Right lobe of liver (tissue), 6 donors: ENCODE measurements around the gene FGF2. TPM values are rescaled to one million over a fixed set of nuclear protein-coding genes. Genes with fewer than 3 reads are reported as not detected.
"Not testable (repeated sequence)": the region's sequence is repeated elsewhere in the genome, so short reads cannot be mapped to it uniquely, and the experiment has no call there.

Source experiments
- ATAC-seq, 4 donors: fragments of 200-7000 bp; cut with Tn5 transposase; one replicate each; pipeline ENCODE4 v1.9.1; 2020; ENCODE audit warnings: mild to moderate bottlenecking in 4 of 4, moderate library complexity in 4 of 4
- DNase-seq, 3 donors: peaks; one replicate each; pipeline ENCODE4 v3.0.0-alpha.2; 2020
- H3K27ac ChIP-seq, 3 donors: fragments of 200-600 bp; one replicate each; pipeline ENCODE4 v1.8.0; 2022
- H3K27me3 ChIP-seq, 2 donors: fragments of 200-600 bp; one replicate each; pipeline ENCODE4 v1.8.0; 2022
- H3K36me3 ChIP-seq, 4 donors: fragments of 200-600 bp; sonication (generic) in 1 of 4; one replicate each; pipeline versions ENCODE4 v1.5.1 to v1.8.0; 2017 to 2022; ENCODE audit warnings: control low read depth in 1 of 4
- H3K4me1 ChIP-seq, 4 donors: fragments of 200-600 bp; sonication (generic) in 1 of 4; one replicate each; pipeline versions ENCODE4 v1.5.1 to v1.8.0; 2017 to 2022; ENCODE audit warnings: control low read depth in 1 of 4
- H3K4me3 ChIP-seq, 3 donors: fragments of 200-600 bp; one replicate each; pipeline ENCODE4 v1.8.0; 2022
- H3K9me3 ChIP-seq, 4 donors: fragments of 200-600 bp; sonication (generic) in 1 of 4; one replicate each; pipeline versions ENCODE4 v1.5.1 to v1.8.0; 2017 to 2022; ENCODE audit warnings: control low read depth in 1 of 4
- CTCF ChIP-seq, 4 donors: fragments of 200-600 bp in 3 of 4; fragments of 450-650 bp in 1 of 4; IDR thresholded peaks; one replicate each; pipeline versions ENCODE4 v1.5.1 to v1.8.0; 2016 to 2022; ENCODE audit warnings: antibody characterized with exemption in 4 of 4, mild to moderate bottlenecking in 2 of 4
- POLR2A ChIP-seq: fragments of 450-650 bp; IDR thresholded peaks from one replicate; pipeline ENCODE4 v1.6.1; 2017; ENCODE audit warnings: antibody characterized with exemption, mild to moderate bottlenecking
- WGBS: methylation state at CpG from one replicate; pipeline ENCODE4 v1.1.6; 2018; ENCODE audit warnings: low coverage, low lambda C conversion rate; ENCODE audit not compliant: insufficient coverage; ENCODE audit errors: missing lambda C conversion rate; 5-methylcytosine and 5-hydroxymethylcytosine counted together
- intact Hi-C, 2 donors: fragments of 100-400 bp; cut with DNase I; formaldehyde crosslinking; loops; one replicate each; pipeline versions ENCODE4 v1.11.2 to v1.14.1; 2022
- total RNA-seq, 6 experiments: library from RNA; depleted of rRNA in 2 of 6; stranded (reverse); fragments of >200 nt in 2 of 6; fragmentation: NEBNext Ultra II Directional in 3 of 6; extraction: Animal tissue kit (Norgen Biotek cat#: 25700) in 3 of 6; gene quantifications; one replicate each; pipeline versions ENCODE4 v1.1.0 to v1.2.4, GENCODE V29; 2016 to 2023
- donor health status: DM: no; HTN: yes; CAD: no.
- donor health status: DM: no; HTN: no; CAD: no.
- donor health status: DM: no; HTN: no; CAD: no.
- donor health status: DM: no; HTN: yes; CAD: no.
- donor health status: DM: no; HTN: yes; CAD: no.

FGF2 gene
- total RNA-seq, 6 experiments from 2014 or later: 0.88 to 1.6 (median 1.1) TPM

- no peaks in the 10 kb centered on the region for H3K36me3 ChIP-seq
- WGBS: under 1% methylated on average over 24 of the region's 34 CpGs
- no peaks in the 10 kb centered on the region for H3K9me3 ChIP-seq
- ATAC-seq (peak; percentile 91 to 97 (median 95)), DNase-seq (peak; percentile 82 to 89 (median 87))
- TF ChIP-seq CTCF (IDR thresholded peaks at IDR 0.05) (no peak), POLR2A (no peak)
- peak overlapping the region in 2 of 3 donors; percentile 62 to 70 for H3K27ac ChIP-seq
- peaks cover 0 to 21% (median 4%) of the 10 kb centered on the region in 4 donors for H3K4me1 ChIP-seq
- intact Hi-C loops: loop anchor here in 1 of 2 donors (10.0 kb wide), 1 partner anchor 168 kb away; no protein-coding TSS in a partner anchor
- no peaks in the 10 kb centered on the region for H3K27me3 ChIP-seq
- H3K4me3 ChIP-seq: peak overlapping the region; percentile 85 to 92 (median 87)
Measured at GRCh38 chr4:122922877-122923511, 96.4 kb downstream of the FGF2 start.

GRCh38 chr4:122928930-122929329 lies 102.3 kb downstream of the FGF2 start:
- WGBS: 60% methylated on average over 1 of the region's 1 CpG
- peaks cover 0 to 14% (median under 1%) of the 10 kb centered on the region in 4 donors for H3K36me3 ChIP-seq
- no peak for ATAC-seq
- no peaks in the 10 kb centered on the region for H3K27me3 ChIP-seq
- H3K9me3 ChIP-seq: no peaks in the 10 kb centered on the region
- H3K27ac ChIP-seq: no peak overlapping the region
- DNase-seq: no peak
- H3K4me3 ChIP-seq: no peak overlapping the region
- peaks cover 0 to 3% (median 1%) of the 10 kb centered on the region in 4 donors for H3K4me1 ChIP-seq
- intact Hi-C loops: loop anchor here in 1 of 2 donors (10.0 kb wide), 1 partner anchor 174 kb away; no protein-coding TSS in a partner anchor
- no peak for TF ChIP-seq POLR2A
- no peak for TF ChIP-seq CTCF (IDR thresholded peaks at IDR 0.05)

- H3K36me3 ChIP-seq: peaks cover 0 to 26% (median 5%) of the 10 kb centered on the region in 4 donors
Measured at GRCh38 chr4:122930862-122931261, 104.2 kb downstream of the FGF2 start.

GRCh38 chr4:122932763-122933162 lies 106.1 kb downstream of the FGF2 start:
- ATAC-seq (no peak), DNase-seq (no peak)
- Histone ChIP-seq H3K9me3 (no peaks in the 10 kb centered on the region), H3K27me3 (no peaks in the 10 kb centered on the region), H3K36me3 (peaks cover 0 to 29% (median 8%) of the 10 kb centered on the region in 4 donors), H3K4me3 (no peak overlapping the region), H3K4me1 (no peaks in the 10 kb centered on the region), H3K27ac (no peak overlapping the region)
- TF ChIP-seq POLR2A: no peak
- no peak for TF ChIP-seq CTCF (IDR thresholded peaks at IDR 0.05)
- intact Hi-C loops: loop anchor here in 1 of 2 donors (10.0 kb wide), 1 partner anchor 188 kb away; no protein-coding TSS in a partner anchor

More at GRCh38 chr4:122930862-122931261, 104.2 kb downstream of the FGF2 start:
- Histone ChIP-seq H3K27ac (no peak overlapping the region), H3K27me3 (no peaks in the 10 kb centered on the region), H3K9me3 (no peaks in the 10 kb centered on the region), H3K4me1 (no peaks in the 10 kb centered on the region), H3K4me3 (no peak overlapping the region)
- peak; percentile 51 to 66 (median 60) for TF ChIP-seq CTCF (IDR thresholded peaks at IDR 0.05)
- no peak for TF ChIP-seq POLR2A
- peak in 3 of 4 donors; percentile 29 to 46 (median 44) for ATAC-seq
- intact Hi-C loops: loop anchor here in 1 of 2 donors (10.0 kb wide), 1 partner anchor 186 kb away; no protein-coding TSS in a partner anchor
- DNase-seq: no peak

GRCh38 chr4:122945136-122945535 lies 118.5 kb downstream of the FGF2 start:
- 100% methylated on average over 4 of the region's 17 CpGs for WGBS
- H3K27ac ChIP-seq, ATAC-seq, H3K27me3 ChIP-seq, H3K9me3 ChIP-seq, H3K4me3 ChIP-seq, H3K4me1 ChIP-seq, intact Hi-C loops, DNase-seq: not testable (repeated sequence)
- peaks cover 0 to 28% (median 1%) of the 10 kb centered on the region in 4 donors for H3K36me3 ChIP-seq
